Subcutaneous abdominal adipose tissue (tissue), 5 donors: Measurements from ENCODE around the gene KLHDC7B.

Experiments used
- H3K27ac ChIP-seq: one replicate; pipeline ENCODE4 v1.7.0; 2013; ENCODE audit warnings: low read depth, mild to moderate bottlenecking, inconsistent platforms, low read length, moderate library complexity
- H3K27me3 ChIP-seq, 5 donors: one replicate each; pipeline ENCODE4 v1.7.0; 2013; ENCODE audit warnings: low read length in 5 of 5, inconsistent platforms in 1 of 5; ENCODE audit not compliant: control insufficient read depth in 5 of 5, insufficient read depth in 4 of 5
- H3K36me3 ChIP-seq, 5 donors: one replicate each; pipeline ENCODE4 v1.7.0; 2013; ENCODE audit warnings: low read length in 5 of 5; ENCODE audit not compliant: control insufficient read depth in 5 of 5, insufficient read depth in 5 of 5
- H3K4me1 ChIP-seq, 5 donors: one replicate each; pipeline ENCODE4 v1.7.0; 2013; ENCODE audit warnings: low read length in 5 of 5, mild to moderate bottlenecking in 3 of 5, moderate library complexity in 1 of 5; ENCODE audit not compliant: control insufficient read depth in 5 of 5, insufficient read depth in 5 of 5
- H3K4me3 ChIP-seq, 5 donors: one replicate each; pipeline ENCODE4 v1.7.0; 2013; ENCODE audit warnings: low read length in 5 of 5, low read depth in 1 of 5
- H3K9ac ChIP-seq, 5 donors: one replicate each; pipeline ENCODE4 v1.7.0; 2013; ENCODE audit warnings: low read length in 5 of 5, mild to moderate bottlenecking in 4 of 5, moderate library complexity in 3 of 5
- H3K9me3 ChIP-seq, 5 donors: one replicate each; pipeline ENCODE4 v1.7.0; 2013; ENCODE audit warnings: low read length in 5 of 5; ENCODE audit not compliant: control insufficient read depth in 5 of 5
- donor health status: healthy.
- donor health status: healthy.
- donor health status: healthy.
- donor health status: healthy.
- donor health status: healthy.

Gene KLHDC7B

GRCh38 chr22:50561401-50562358 is 16.0 kb downstream of the KLHDC7B start:
- H3K9me3 ChIP-seq: no peaks in the 10 kb centered on the region
- no peak overlapping the region for H3K27ac ChIP-seq
- H3K27me3 ChIP-seq: no peaks in the 10 kb centered on the region
- peaks cover 7 to 28% (median 25%) of the 10 kb centered on the region in 5 donors for H3K4me1 ChIP-seq
- H3K9ac ChIP-seq: no peak overlapping the region
- no peaks in the 10 kb centered on the region for H3K36me3 ChIP-seq
- no peak overlapping the region for H3K4me3 ChIP-seq

- no peaks in the 10 kb centered on the region for H3K27me3 ChIP-seq
- peak within 1 kb of the TSS; percentile 87 to 98 (median 94) for H3K4me3 ChIP-seq
- H3K27ac ChIP-seq: peak within 1 kb of the TSS; percentile 94
- peak within 1 kb of the TSS; percentile 87 to 98 (median 90) for H3K9ac ChIP-seq
- no peaks in the 10 kb centered on the region for H3K9me3 ChIP-seq
- peaks cover 7 to 28% (median 25%) of the 10 kb centered on the region in 5 donors for H3K4me1 ChIP-seq
- H3K36me3 ChIP-seq: peaks cover 0 to 1% (median 0%) of the 10 kb centered on the region in 5 donors
Measured at GRCh38 chr22:50562523-50563412, 17.1 kb downstream of the KLHDC7B start, which contains the start of gene SYCE3. TSS of gene SYCE3 (minus strand) at chr22:50562919. CDS start at chr22:50556405, 6,514 bp downstream.

- Histone ChIP-seq H3K4me3 (peak overlapping the region; percentile 87 to 98 (median 94)), H3K27ac (peak overlapping the region; percentile 94), H3K4me1 (peaks cover 7 to 29% (median 25%) of the 10 kb centered on the region in 5 donors), H3K27me3 (no peaks in the 10 kb centered on the region), H3K36me3 (peaks cover 0 to 4% (median 2%) of the 10 kb centered on the region in 5 donors), H3K9me3 (no peaks in the 10 kb centered on the region), H3K9ac (peak overlapping the region; percentile 87 to 98 (median 90))
Measured at GRCh38 chr22:50563413-50564160, 17.9 kb downstream of the KLHDC7B start.

GRCh38 chr22:50564289-50564688 is 18.6 kb downstream of the KLHDC7B start:
- peak overlapping the region in 4 of 5 donors; percentile 2 to 98 (median 23) for H3K4me3 ChIP-seq
- H3K27ac ChIP-seq: peak overlapping the region; percentile 94
- peaks cover 0 to 9% (median 8%) of the 10 kb centered on the region in 5 donors for H3K36me3 ChIP-seq
- peaks cover 7 to 36% (median 28%) of the 10 kb centered on the region in 5 donors for H3K4me1 ChIP-seq
- H3K27me3 ChIP-seq: no peaks in the 10 kb centered on the region
- no peaks in the 10 kb centered on the region for H3K9me3 ChIP-seq
- peak overlapping the region in 3 of 5 donors; percentile 88 to 98 (median 94) for H3K9ac ChIP-seq

- Histone ChIP-seq H3K36me3 (peaks cover 0 to 39% (median 18%) of the 10 kb centered on the region in 5 donors), H3K4me3 (no peak overlapping the region), H3K9me3 (no peaks in the 10 kb centered on the region), H3K9ac (no peak overlapping the region), H3K4me1 (peaks cover 7 to 58% (median 50%) of the 10 kb centered on the region in 5 donors), H3K27me3 (no peaks in the 10 kb centered on the region), H3K27ac (no peak overlapping the region)
Measured at GRCh38 chr22:50567721-50568252, 22.1 kb downstream of the KLHDC7B start.

GRCh38 chr22:50568626-50569025 is 22.9 kb downstream of the KLHDC7B start:
- no peak overlapping the region for H3K9ac ChIP-seq
- peaks cover 6 to 50% (median 44%) of the 10 kb centered on the region in 5 donors for H3K4me1 ChIP-seq
- H3K4me3 ChIP-seq: no peak overlapping the region
- no peak overlapping the region for H3K27ac ChIP-seq
- H3K36me3 ChIP-seq: peaks cover 0 to 47% (median 18%) of the 10 kb centered on the region in 5 donors
- H3K27me3 ChIP-seq: no peaks in the 10 kb centered on the region
- no peaks in the 10 kb centered on the region for H3K9me3 ChIP-seq

- H3K9me3 ChIP-seq: no peaks in the 10 kb centered on the region
- no peaks in the 10 kb centered on the region for H3K27me3 ChIP-seq
- peaks cover 0 to 49% (median 18%) of the 10 kb centered on the region in 5 donors for H3K36me3 ChIP-seq
- no peak overlapping the region for H3K4me3 ChIP-seq
- no peak overlapping the region for H3K9ac ChIP-seq
- H3K27ac ChIP-seq: no peak overlapping the region
- peaks cover 4 to 46% (median 40%) of the 10 kb centered on the region in 5 donors for H3K4me1 ChIP-seq
Measured at GRCh38 chr22:50569041-50569459, 23.4 kb downstream of the KLHDC7B start.

- Histone ChIP-seq H3K36me3 (peaks cover 0 to 53% (median 18%) of the 10 kb centered on the region in 5 donors), H3K4me1 (peaks cover 0 to 36% (median 31%) of the 10 kb centered on the region in 5 donors), H3K27me3 (no peaks in the 10 kb centered on the region), H3K9ac (peak overlapping the region in 1 of 5 donors; percentile 0), H3K4me3 (no peak overlapping the region), H3K9me3 (no peaks in the 10 kb centered on the region), H3K27ac (no peak overlapping the region)
Measured at GRCh38 chr22:50569896-50570535, 24.3 kb downstream of the KLHDC7B start.
